ENCODE results near the gene SETD4.

DNA sequence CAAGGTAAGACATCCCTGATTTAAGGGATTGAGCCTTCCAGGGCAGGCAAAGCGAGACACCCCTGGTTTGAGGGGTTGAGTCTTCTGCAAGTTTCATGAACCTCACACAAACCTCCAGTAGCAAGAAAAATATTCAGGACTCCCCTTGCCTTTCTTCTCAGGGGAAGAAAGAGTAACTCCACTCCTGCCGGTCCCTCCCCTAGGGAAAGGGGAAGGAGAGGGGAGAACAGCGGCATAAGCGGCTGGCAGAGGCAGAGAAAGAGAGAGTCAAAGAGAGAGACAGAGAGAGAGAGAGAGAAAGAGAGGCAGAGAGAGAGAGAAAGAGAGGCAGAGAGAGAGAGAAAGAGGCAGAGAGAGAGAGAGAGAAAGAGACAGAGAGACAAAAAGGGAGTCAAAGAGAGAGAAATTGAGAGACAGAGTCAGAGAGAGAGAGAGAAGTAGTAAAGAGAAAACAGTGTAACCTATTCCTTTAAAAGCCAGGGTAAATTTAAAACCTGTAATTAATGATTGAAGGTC lies 45.1 kb upstream of the SETD4 start:
- TF ChIP-seq, protein P1, sequence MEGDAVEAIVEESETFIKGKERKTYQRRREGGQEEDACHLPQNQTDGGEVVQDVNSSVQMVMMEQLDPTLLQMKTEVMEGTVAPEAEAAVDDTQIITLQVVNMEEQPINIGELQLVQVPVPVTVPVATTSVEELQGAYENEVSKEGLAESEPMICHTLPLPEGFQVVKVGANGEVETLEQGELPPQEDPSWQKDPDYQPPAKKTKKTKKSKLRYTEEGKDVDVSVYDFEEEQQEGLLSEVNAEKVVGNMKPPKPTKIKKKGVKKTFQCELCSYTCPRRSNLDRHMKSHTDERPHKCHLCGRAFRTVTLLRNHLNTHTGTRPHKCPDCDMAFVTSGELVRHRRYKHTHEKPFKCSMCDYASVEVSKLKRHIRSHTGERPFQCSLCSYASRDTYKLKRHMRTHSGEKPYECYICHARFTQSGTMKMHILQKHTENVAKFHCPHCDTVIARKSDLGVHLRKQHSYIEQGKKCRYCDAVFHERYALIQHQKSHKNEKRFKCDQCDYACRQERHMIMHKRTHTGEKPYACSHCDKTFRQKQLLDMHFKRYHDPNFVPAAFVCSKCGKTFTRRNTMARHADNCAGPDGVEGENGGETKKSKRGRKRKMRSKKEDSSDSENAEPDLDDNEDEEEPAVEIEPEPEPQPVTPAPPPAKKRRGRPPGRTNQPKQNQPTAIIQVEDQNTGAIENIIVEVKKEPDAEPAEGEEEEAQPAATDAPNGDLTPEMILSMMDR (IDR thresholded peaks at IDR 0.05) = no peak
- TF ChIP-seq POLR2A (IDR thresholded peaks at IDR 0.05) = no peak
